CD8-positive, alpha-beta memory T cell (primary cell): ENCODE data around the gene UTP14C. TPM values are rescaled to one million over a fixed set of nuclear protein-coding genes. Genes with fewer than 3 reads are reported as not detected.

Source experiments
- CTCF ChIA-PET: fragments of 350-600 bp; sonication (Branson Sonifier 250); formaldehyde crosslinking; loops from one replicate; lab custom pipeline; 2021; ENCODE audit warnings: antibody characterized with exemption; lab: Charles Lee
- POLR2A ChIA-PET: fragments of 350-600 bp; sonication (Branson Sonifier 250); formaldehyde crosslinking; loops from one replicate; lab custom pipeline; 2021; ENCODE audit warnings: antibody characterized with exemption; lab: Charles Lee
- DNase-seq, 5 donors: peaks; one replicate each; pipeline versions ENCODE4 v3.0.0 to v3.0.0-alpha.2; 2020 to 2022; ENCODE audit warnings: mixed read lengths in 1 of 5
- H3K27ac ChIP-seq: one replicate; pipeline ENCODE4 v1.7.0; 2013; ENCODE audit warnings: low read depth, mild to moderate bottlenecking, low read length, moderate library complexity
- H3K27me3 ChIP-seq: 2 replicates; pipeline ENCODE4 v1.7.0; 2013; ENCODE audit warnings: low read length, mild to moderate bottlenecking; ENCODE audit not compliant: insufficient read depth, poor library complexity, severe bottlenecking
- H3K36me3 ChIP-seq: 2 replicates; pipeline ENCODE4 v1.7.0; 2013; ENCODE audit warnings: mild to moderate bottlenecking, low read length, moderate library complexity; ENCODE audit not compliant: insufficient read depth
- H3K4me1 ChIP-seq: 2 replicates; pipeline ENCODE4 v1.7.0; 2013; ENCODE audit warnings: mild to moderate bottlenecking, low read length, moderate library complexity; ENCODE audit not compliant: insufficient read depth
- H3K4me3 ChIP-seq: 2 replicates; pipeline ENCODE4 v1.7.0; 2013; ENCODE audit warnings: mild to moderate bottlenecking, low read length
- H3K9me3 ChIP-seq: 2 replicates; pipeline ENCODE4 v1.7.0; 2013; ENCODE audit warnings: mild to moderate bottlenecking, low read length
- H3K27ac Mint-ChIP-seq, 8 donors: one replicate each; pipeline ENCODE4 v1.8.0; 2020 to 2021; ENCODE audit warnings: mixed read lengths in 8 of 8, mild to moderate bottlenecking in 6 of 8, inconsistent platforms in 3 of 8, moderate library complexity in 3 of 8
- H3K27me3 Mint-ChIP-seq, 2 donors: one replicate each; pipeline ENCODE4 v1.8.0; 2020 to 2021; ENCODE audit warnings: mixed read lengths in 2 of 2, mild to moderate bottlenecking in 1 of 2, moderate library complexity in 1 of 2
- H3K36me3 Mint-ChIP-seq, 3 donors: one replicate each; pipeline ENCODE4 v1.8.0; 2020 to 2021; ENCODE audit warnings: mixed read lengths in 3 of 3, inconsistent platforms in 1 of 3, mild to moderate bottlenecking in 1 of 3
- H3K4me1 Mint-ChIP-seq, 3 donors: one replicate each; pipeline ENCODE4 v1.8.0; 2020 to 2021; ENCODE audit warnings: mixed read lengths in 3 of 3, inconsistent platforms in 1 of 3, mild to moderate bottlenecking in 1 of 3
- H3K4me3 Mint-ChIP-seq, 7 donors: one replicate each; pipeline ENCODE4 v1.8.0; 2020 to 2021; ENCODE audit warnings: mixed read lengths in 7 of 7, mild to moderate bottlenecking in 6 of 7, moderate library complexity in 4 of 7, inconsistent platforms in 2 of 7
- H3K9me3 Mint-ChIP-seq, 5 donors: one replicate each; pipeline ENCODE4 v1.8.0; 2020 to 2022; ENCODE audit warnings: mixed read lengths in 5 of 5, mild to moderate bottlenecking in 3 of 5, moderate library complexity in 2 of 5, inconsistent platforms in 1 of 5
- polyA plus RNA-seq: library from polyadenylated mRNA; unstranded; fragments of 300-500 nt; fragmentation: Illumina TruSeq; gene quantifications from one replicate; pipeline ENCODE4 v1.2.3, GENCODE V29; 2021
- total RNA-seq, 2 experiments: library from RNA; stranded (reverse); gene quantifications; one replicate each; pipeline ENCODE4 v1.2.3, GENCODE V29; 2021

Gene UTP14C
- total and polyA plus RNA-seq, 3 experiments from 2014 or later, result 3.3 to 13.3 (median 11.4) TPM

- Mint-ChIP-seq H3K27me3 (peaks cover 6 to 30% of the 10 kb centered on the region in 2 donors), H3K27ac (peak overlapping the region in 1 of 8 donors; percentile 16), H3K9me3 (no peaks in the 10 kb centered on the region), H3K4me3 (no peak overlapping the region), H3K36me3 (no peaks in the 10 kb centered on the region), H3K4me1 (no peaks in the 10 kb centered on the region)
- no peak for DNase-seq
- H3K27me3 ChIP-seq, result no peaks in the 10 kb centered on the region
- no peaks in the 10 kb centered on the region for H3K36me3 ChIP-seq
- POLR2A ChIA-PET, result no interaction called here
- H3K4me1 ChIP-seq, result no peaks in the 10 kb centered on the region
- no peak overlapping the region for H3K27ac ChIP-seq
- no peak overlapping the region for H3K4me3 ChIP-seq
- CTCF ChIA-PET, result interaction anchor here (1.7 to 2.3 kb wide), 2 partner anchors 13 to 129 kb away, joined by 4 to 10 read pairs; partner anchors contain the start of genes ALG11, ATP7B and NEK5
- H3K9me3 ChIP-seq, result no peaks in the 10 kb centered on the region
Measured at GRCh38 chr13:51998723-51999509, 25.6 kb upstream of the UTP14C start.

DNA sequence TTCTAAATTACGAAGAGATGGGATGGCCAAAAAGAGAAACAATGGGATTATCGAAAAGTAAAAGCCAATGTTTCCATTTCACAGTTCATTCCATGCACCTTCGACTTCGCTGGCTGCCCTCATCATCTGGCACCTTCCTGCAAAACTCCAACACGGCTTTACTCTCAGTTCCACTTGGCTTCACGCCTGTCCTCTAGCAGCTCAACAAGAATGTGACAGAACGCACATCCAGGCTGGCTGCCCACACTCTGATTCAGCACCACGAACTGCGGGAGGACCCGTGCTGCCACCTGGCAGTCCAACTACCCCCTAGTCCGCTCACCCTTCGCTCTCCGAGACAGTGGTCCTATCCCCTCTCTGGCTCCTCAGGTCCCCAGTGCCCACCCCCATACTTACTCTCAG is 25.0 kb upstream of the UTP14C start:
- POLR2A ChIA-PET, result no interaction called here
- no peaks in the 10 kb centered on the region for H3K9me3 ChIP-seq
- Mint-ChIP-seq H3K4me1 (no peaks in the 10 kb centered on the region), H3K36me3 (no peaks in the 10 kb centered on the region), H3K27ac (no peak overlapping the region), H3K4me3 (no peak overlapping the region), H3K9me3 (no peaks in the 10 kb centered on the region), H3K27me3 (peaks cover 6 to 30% of the 10 kb centered on the region in 2 donors)
- H3K4me3 ChIP-seq, result no peak overlapping the region
- H3K27ac ChIP-seq, result no peak overlapping the region
- no peaks in the 10 kb centered on the region for H3K36me3 ChIP-seq
- CTCF ChIA-PET, result interaction anchor here (1.7 to 2.3 kb wide), 2 partner anchors 12 to 129 kb away, joined by 4 to 10 read pairs; partner anchors contain the start of genes ALG11, ATP7B and NEK5
- H3K4me1 ChIP-seq, result no peaks in the 10 kb centered on the region
- no peak for DNase-seq
- no peaks in the 10 kb centered on the region for H3K27me3 ChIP-seq

DNA sequence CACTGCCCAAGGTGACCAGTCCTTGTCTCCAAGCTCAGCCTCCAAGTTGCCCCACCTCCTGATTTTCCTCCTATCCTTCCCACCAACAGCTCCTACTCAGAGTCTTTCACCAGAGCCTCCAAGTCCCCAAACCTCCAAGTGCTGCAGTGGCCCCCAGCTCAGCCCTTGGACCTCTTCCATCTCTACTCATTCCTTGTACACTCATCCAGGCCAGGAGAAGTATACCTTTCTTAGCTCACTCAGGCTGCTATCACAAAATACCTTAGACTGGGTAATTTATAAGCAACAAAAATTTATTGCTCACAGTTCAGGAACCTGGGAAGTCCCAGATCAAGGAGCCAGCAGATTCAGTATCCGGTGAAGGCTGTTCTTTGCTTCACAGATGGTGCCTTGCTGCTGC is 24.6 kb upstream of the UTP14C start:
- CTCF ChIA-PET, result interaction anchor here (1.7 to 2.3 kb wide), 2 partner anchors 12 to 128 kb away, joined by 4 to 10 read pairs; partner anchors contain the start of genes ALG11, ATP7B and NEK5
- peaks cover 6 to 30% of the 10 kb centered on the region in 2 donors for H3K27me3 Mint-ChIP-seq
- H3K4me1 Mint-ChIP-seq, result no peaks in the 10 kb centered on the region
- Histone ChIP-seq H3K36me3 (no peaks in the 10 kb centered on the region), H3K4me3 (no peak overlapping the region), H3K4me1 (no peaks in the 10 kb centered on the region), H3K9me3 (no peaks in the 10 kb centered on the region), H3K27me3 (no peaks in the 10 kb centered on the region), H3K27ac (no peak overlapping the region)
- no peaks in the 10 kb centered on the region for H3K36me3 Mint-ChIP-seq
- no peak overlapping the region for H3K4me3 Mint-ChIP-seq
- no peak overlapping the region for H3K27ac Mint-ChIP-seq
- H3K9me3 Mint-ChIP-seq, result no peaks in the 10 kb centered on the region
- POLR2A ChIA-PET, result no interaction called here
- no peak for DNase-seq

DNA sequence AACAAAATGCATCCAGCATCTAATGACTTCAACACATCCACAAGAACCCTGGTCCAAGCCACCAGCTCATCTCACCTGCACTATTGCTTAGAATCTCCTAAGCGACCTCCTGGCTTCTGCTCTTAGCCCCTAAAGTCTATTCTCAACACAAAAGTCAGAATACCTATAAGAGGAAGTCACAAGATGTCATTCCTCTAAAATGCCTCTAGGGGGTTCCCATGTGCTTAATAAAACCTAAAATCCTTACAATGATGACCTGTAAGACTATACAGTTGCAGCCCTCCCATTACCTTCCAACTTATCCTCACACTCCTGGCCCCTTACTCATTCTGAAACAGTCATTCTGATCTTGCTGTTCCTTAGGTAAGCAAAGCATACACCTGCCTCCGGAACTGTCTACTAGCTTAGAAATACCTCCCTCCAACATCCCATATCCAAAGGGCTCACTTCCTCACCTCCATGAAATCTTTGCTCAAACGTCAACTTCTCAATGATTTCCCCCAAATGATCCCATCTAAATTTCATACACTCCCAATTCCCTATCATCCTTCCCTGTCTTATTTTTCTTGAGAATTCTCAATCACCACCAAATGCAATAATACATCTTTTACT is 23.3 kb upstream of the UTP14C start:
- Mint-ChIP-seq H3K27ac (no peak overlapping the region), H3K9me3 (no peaks in the 10 kb centered on the region), H3K36me3 (no peaks in the 10 kb centered on the region), H3K27me3 (peaks cover 6 to 30% of the 10 kb centered on the region in 2 donors), H3K4me3 (no peak overlapping the region), H3K4me1 (no peaks in the 10 kb centered on the region)
- no peaks in the 10 kb centered on the region for H3K27me3 ChIP-seq
- H3K4me1 ChIP-seq, result no peaks in the 10 kb centered on the region
- H3K9me3 ChIP-seq, result no peaks in the 10 kb centered on the region
- ChIA-PET CTCF (interaction anchor here (1.1 to 2.4 kb wide), 7 partner anchors 10 to 200 kb away, joined by 3 to 7 read pairs (median 4); partner anchors contain the start of genes ALG11, ATP7B and UTP14C), POLR2A (no interaction called here)
- no peak overlapping the region for H3K4me3 ChIP-seq
- H3K36me3 ChIP-seq, result no peaks in the 10 kb centered on the region
- no peak overlapping the region for H3K27ac ChIP-seq
- DNase-seq, result peak in 2 of 5 donors; percentile 33

GRCh38 chr13:52002361-52002760 is 22.1 kb upstream of the UTP14C start:
- H3K27ac Mint-ChIP-seq, result no peak overlapping the region
- no peaks in the 10 kb centered on the region for H3K36me3 ChIP-seq
- no peak overlapping the region for H3K27ac ChIP-seq
- no peak for DNase-seq
- POLR2A ChIA-PET, result no interaction called here
- H3K9me3 Mint-ChIP-seq, result no peaks in the 10 kb centered on the region
- H3K27me3 Mint-ChIP-seq, result peaks cover 6 to 26% of the 10 kb centered on the region in 2 donors
- no peaks in the 10 kb centered on the region for H3K36me3 Mint-ChIP-seq
- H3K9me3 ChIP-seq, result no peaks in the 10 kb centered on the region
- no peaks in the 10 kb centered on the region for H3K27me3 ChIP-seq
- no peak overlapping the region for H3K4me3 Mint-ChIP-seq
- H3K4me1 Mint-ChIP-seq, result no peaks in the 10 kb centered on the region
- no peak overlapping the region for H3K4me3 ChIP-seq
- H3K4me1 ChIP-seq, result no peaks in the 10 kb centered on the region
- CTCF ChIA-PET, result interaction anchor here (0.8 to 2.4 kb wide), 6 partner anchors 11 to 202 kb away, joined by 3 to 7 read pairs (median 5); partner anchors contain the start of gene NEK5

- H3K9me3 Mint-ChIP-seq, result no peaks in the 10 kb centered on the region
- Histone ChIP-seq H3K4me3 (no peak overlapping the region), H3K27ac (no peak overlapping the region), H3K27me3 (no peaks in the 10 kb centered on the region), H3K4me1 (no peaks in the 10 kb centered on the region), H3K36me3 (no peaks in the 10 kb centered on the region), H3K9me3 (no peaks in the 10 kb centered on the region)
- no peaks in the 10 kb centered on the region for H3K4me1 Mint-ChIP-seq
- ChIA-PET CTCF (interaction anchor here (1.4 to 1.6 kb wide), 3 partner anchors 9 to 198 kb away, joined by 4 to 7 read pairs (median 4); partner anchors contain the start of genes ALG11, ATP7B and NEK5), POLR2A (no interaction called here)
- DNase-seq, result no peak
- no peak overlapping the region for H3K4me3 Mint-ChIP-seq
- no peaks in the 10 kb centered on the region for H3K36me3 Mint-ChIP-seq
- no peak overlapping the region for H3K27ac Mint-ChIP-seq
- peaks cover 2 to 32% of the 10 kb centered on the region in 2 donors for H3K27me3 Mint-ChIP-seq
Measured at GRCh38 chr13:52003541-52003940, 20.9 kb upstream of the UTP14C start.

- no peak for DNase-seq
- Mint-ChIP-seq H3K27ac (no peak overlapping the region), H3K36me3 (no peaks in the 10 kb centered on the region), H3K4me3 (no peak overlapping the region), H3K27me3 (peaks cover under 1 to 28% of the 10 kb centered on the region in 2 donors), H3K4me1 (no peaks in the 10 kb centered on the region), H3K9me3 (no peaks in the 10 kb centered on the region)
- POLR2A ChIA-PET, result no interaction called here
- H3K36me3 ChIP-seq, result no peaks in the 10 kb centered on the region
- H3K9me3 ChIP-seq, result no peaks in the 10 kb centered on the region
- CTCF ChIA-PET, result interaction anchor here (1.6 kb wide), 1 partner anchor 197 kb away, joined by 7 read pairs; no protein-coding TSS in a partner anchor
- H3K4me1 ChIP-seq, result no peaks in the 10 kb centered on the region
- H3K27ac ChIP-seq, result no peak overlapping the region
- H3K27me3 ChIP-seq, result no peaks in the 10 kb centered on the region
- no peak overlapping the region for H3K4me3 ChIP-seq
Measured at GRCh38 chr13:52004511-52005170, 19.9 kb upstream of the UTP14C start.
